ENCODE results near the gene SHFL. TPM values are rescaled to one million over a fixed set of nuclear protein-coding genes. Genes with fewer than 3 reads are reported as not detected.

The SHFL gene
- polyA plus RNA-seq, 1 of the 3 experiments (the other 2 are of a cell fraction): 36.6 TPM

- no peak overlapping the region for H2AFZ ChIP-seq (ENCODE audit: low read depth)
- H4K20me1 ChIP-seq (ENCODE audit: insufficient read depth): no peaks in the 10 kb centered on the region
- H3F3A ChIP-seq (replicated peaks; ENCODE audit: insufficient read depth): peaks cover 5% of the 10 kb centered on the region
- H3K9me2 ChIP-seq: no peaks in the 10 kb centered on the region
- no peak for TF ChIP-seq RCOR1 (IDR thresholded peaks at IDR 0.05; ENCODE audit: low read length)
- no peak for TF ChIP-seq NFIC (IDR thresholded peaks at IDR 0.05; ENCODE audit: borderline replicate concordance)
- TF ChIP-seq JUND (IDR thresholded peaks at IDR 0.05): no peak
- no peak for TF ChIP-seq FOXM1 (IDR thresholded peaks at IDR 0.05; ENCODE audit: low read depth)
- TF ChIP-seq CHD2 (IDR thresholded peaks at IDR 0.05; ENCODE audit: low read length, partially characterized antibody): no peak
- TF ChIP-seq YY1 (IDR thresholded peaks at IDR 0.05; ENCODE audit: low read depth): no peak
- TF ChIP-seq EP300 (IDR thresholded peaks at IDR 0.05; ENCODE audit: borderline replicate concordance in 1 of 2, low read depth in 1 of 2, low read length in 1 of 2): no peak
- TF ChIP-seq RXRA (IDR thresholded peaks at IDR 0.05; ENCODE audit: borderline replicate concordance, low read depth): no peak
- TF ChIP-seq TAF1 (IDR thresholded peaks at IDR 0.05; ENCODE audit: borderline replicate concordance, low read depth, low read length): no peak
- TF ChIP-seq PBX3 (IDR thresholded peaks at IDR 0.05): no peak
- no peak for TF ChIP-seq EZH2phosphoT487 (IDR thresholded peaks at IDR 0.05; ENCODE audit: borderline replicate concordance, low read depth)
- no peak for TF ChIP-seq REST (IDR thresholded peaks at IDR 0.05; ENCODE audit: low read depth, low read length)
- 96% methylated on average over 15 of the region's 18 CpGs for WGBS (ENCODE audit: low lambda C conversion rate)
- H3K27ac ChIP-seq (ENCODE audit: low read depth in 2 of 2, low read length in 1 of 2): no peak overlapping the region
- ChIA-PET POLR2A (no interaction called here), CTCF (no interaction called here)
- DNase-seq: no peak
- peak overlapping the region; percentile 82 to 100; a peak in 3 of 4 replicates for H3K4me3 ChIP-seq (ENCODE audit: low read depth in 2 of 2, low read length in 1 of 2)
- no peaks in the 10 kb centered on the region; the same call in 1 of the 2 replicates for H3K79me2 ChIP-seq (ENCODE audit: insufficient read depth)
- H3K4me2 ChIP-seq: peak overlapping the region; percentile 90
- peaks cover 0 to 7% of the 10 kb centered on the region in 2 experiments; a peak in 1 of 4 replicates for H3K4me1 ChIP-seq (ENCODE audit: control insufficient read depth in 1 of 2, insufficient read depth in 2 of 2, low read depth in 1 of 2, low read length in 1 of 2)
- no peaks in the 10 kb centered on the region for H3K9me3 ChIP-seq
- peaks cover 0 to 4% of the 10 kb centered on the region in 2 experiments for H3K36me3 ChIP-seq (replicated peaks in 1 of 2; ENCODE audit: control insufficient read depth in 1 of 2, insufficient read depth in 2 of 2, low read length in 1 of 2)
- H3K9ac ChIP-seq: no peak overlapping the region
- peaks cover 3% of the 10 kb centered on the region; the same call in 1 of the 2 replicates for H3K27me3 ChIP-seq (ENCODE audit: insufficient read depth)
Measured at GRCh38 chr19:10087296-10088061, 1.4 kb downstream of the SHFL start.
